Measurements from ENCODE around the gene FCN3.
"Not testable (repeated sequence)": the region's sequence is repeated elsewhere in the genome, so short reads cannot be mapped to it uniquely, and the experiment has no call there.

Gene FCN3

DNA sequence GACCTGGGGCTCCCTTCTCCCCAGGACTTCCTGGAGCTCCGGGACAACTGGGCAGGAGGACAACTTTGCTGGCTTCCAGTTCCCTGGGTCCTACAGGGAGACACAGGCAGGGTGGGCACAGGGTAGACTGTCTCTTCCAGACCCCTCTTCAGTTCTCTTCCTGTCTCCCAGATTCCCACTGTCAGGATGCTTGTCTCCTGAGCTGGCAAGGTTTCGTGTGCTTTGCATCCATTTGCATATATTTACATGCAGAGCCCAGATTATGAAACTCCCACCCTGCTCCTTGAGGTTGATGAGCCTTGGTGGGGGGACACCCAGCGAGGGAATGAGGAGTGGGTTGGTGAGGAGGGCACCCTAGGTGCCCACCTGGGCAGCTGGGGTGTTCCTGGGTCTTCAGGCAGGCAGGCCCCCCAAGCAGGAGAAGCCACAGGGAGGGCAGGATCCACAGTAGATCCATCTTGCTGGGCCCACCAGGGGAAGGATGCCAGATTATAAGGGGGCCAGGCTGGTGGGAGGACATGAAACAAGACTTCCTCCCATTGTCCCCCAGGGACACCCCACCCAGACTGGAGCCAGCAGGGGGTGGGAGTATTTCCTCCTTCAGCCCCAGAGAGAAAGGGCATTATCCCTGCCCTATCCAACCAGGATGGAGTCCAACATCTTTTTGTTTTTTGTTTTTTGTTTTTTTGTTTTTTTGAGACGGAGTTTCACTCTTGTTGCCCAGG is at the start of gene FCN3:
Gene FCN3 (minus strand): TSS at position 463 of the 725 bp plus-strand sequence. CDS start 6 bp downstream, at position 457.
- DNase-seq (ENCODE audit: low read depth) = no peak

- no peak for DNase-seq (ENCODE audit: low read depth)
Measured at GRCh38 chr1:27423709-27424108, 49.1 kb upstream of the FCN3 start.

- DNase-seq (ENCODE audit: low read depth) = no peak
Measured at GRCh38 chr1:27418326-27419185, 43.9 kb upstream of the FCN3 start.

DNA sequence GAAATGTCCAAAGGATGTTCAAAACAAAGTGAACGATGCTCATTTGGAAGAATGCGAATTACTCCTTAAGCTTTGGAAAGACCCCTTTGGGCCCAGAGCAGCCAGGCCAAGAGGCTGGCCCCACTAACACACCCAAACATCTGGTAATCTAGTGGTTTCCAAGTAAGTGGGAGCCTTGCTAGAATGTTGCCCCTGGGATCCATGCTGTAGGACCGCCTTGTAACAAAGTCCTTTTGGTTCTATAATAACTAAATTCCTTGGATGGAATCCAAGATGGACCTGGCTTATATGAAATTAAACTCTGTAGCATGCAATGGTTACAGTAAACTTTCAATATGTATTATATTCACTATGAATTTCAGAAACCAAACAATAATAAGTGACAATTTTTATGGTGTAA is 43.1 kb upstream of the FCN3 start:
- DNase-seq (ENCODE audit: low read depth) = no peak

DNA sequence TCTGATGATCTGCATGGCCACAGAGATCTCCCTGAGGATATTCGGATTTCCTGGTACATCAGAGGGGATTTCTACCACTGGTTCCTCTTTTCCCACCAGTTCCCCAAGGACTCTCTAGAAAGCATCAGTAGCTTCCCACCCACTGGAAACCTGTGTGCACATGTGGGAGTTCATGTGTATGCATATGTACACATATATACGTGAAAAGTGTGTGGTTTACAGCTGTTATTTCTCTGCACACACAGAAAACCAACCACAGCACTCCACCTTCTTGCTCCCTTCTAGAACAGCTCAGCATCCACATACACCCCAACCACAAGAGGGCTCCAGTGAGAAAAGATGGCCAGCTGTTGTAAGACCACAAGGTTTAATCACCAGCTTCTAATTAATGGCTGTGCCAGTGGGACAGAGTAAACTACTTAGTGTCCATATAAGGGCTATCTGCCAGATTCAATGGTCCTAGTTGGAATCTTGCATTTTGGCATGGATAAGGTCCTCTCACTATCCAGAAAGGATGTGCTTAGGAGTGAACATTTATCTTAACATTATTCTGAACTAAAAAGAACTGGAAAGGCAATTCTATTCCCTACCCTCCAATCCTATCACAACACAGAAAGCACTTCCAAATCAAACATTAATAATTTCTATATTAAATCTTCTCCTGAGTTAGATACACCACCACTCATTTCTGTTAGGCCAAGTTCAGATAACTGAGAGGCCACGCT is 41.9 kb upstream of the FCN3 start:
- DNase-seq (ENCODE audit: low read depth) = no peak

DNA sequence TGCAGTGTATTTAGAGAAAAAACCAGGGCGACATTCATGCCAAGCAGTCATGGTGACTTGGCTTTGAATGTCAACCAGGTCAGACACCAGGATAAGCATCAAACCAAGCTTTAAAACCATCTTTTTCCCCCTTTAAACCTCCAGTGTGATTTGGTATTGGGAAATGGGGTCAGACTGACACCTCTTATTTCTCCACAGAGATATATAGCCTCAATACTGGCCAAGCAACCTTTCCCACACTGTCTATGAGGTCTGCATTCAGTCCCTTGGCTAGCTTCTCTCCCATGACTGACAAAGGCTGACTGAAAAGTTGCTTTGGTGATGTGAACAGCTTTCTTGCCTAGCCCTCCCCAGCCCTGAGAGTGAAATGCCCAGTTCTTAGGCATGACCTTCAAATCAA is 39.5 kb upstream of the FCN3 start:
- DNase-seq (ENCODE audit: low read depth) = no peak

DNA sequence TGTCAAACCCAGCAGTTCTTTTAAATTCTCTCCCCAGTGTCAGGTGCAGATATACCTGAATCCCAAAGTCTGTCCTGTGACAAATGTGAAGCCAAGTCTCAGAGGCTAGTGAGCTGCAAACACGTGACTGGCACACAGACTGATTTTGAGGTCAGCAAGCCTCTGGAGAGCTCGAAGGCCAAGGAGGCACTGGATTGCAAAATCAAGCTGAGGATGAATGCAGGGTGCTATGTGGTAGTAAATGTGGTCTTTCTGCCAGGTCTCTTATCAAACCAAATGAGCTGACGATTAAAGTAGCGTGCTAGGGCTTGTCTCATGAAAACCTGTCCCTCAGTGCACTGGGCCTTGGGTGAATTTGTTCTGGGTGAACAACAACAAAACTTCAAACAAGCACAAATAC is 38.4 kb upstream of the FCN3 start:
- no peak for DNase-seq (ENCODE audit: low read depth)

DNA sequence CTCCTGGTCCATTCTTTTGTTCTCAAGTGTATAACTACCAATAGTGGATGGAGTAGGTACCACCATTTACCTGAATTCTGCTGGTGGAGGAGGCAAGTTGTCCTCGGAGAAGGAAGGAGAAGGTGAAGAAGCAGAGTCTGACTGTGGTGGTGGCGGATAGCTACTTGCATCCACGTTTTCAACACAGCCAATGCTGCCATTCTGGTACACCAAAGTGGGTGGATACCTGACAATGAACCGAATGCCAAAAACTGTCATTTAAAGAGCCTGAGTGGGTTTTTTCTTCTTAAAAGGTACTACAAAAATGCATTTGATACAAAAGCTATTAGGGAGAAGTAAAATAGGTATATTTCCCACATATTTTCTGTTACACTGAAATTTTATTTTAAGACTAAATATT is 37.9 kb upstream of the FCN3 start:
- no peak for DNase-seq (ENCODE audit: low read depth)

- no peak for DNase-seq (ENCODE audit: low read depth)
Measured at GRCh38 chr1:27410709-27411108, 36.1 kb upstream of the FCN3 start.

DNA sequence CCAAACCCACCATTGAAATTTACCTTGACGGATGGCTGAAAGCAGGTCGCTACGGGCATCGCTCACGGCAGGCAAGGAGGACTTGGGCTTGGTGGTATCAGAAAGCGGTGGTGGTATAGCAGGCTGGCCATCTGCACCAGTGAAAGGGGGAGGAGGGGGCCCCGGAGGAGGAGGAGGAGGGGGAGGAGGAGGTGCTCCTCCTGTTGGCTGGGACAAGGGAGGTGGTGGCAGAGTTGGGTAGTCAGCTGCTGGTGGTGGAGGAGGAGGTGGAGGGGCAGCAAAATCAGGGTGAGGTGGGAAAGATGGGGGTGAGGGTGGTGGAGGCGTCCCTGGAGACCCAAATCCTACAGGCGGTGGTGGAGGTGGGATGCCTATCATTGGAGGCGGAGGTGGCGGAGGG is 35.0 kb upstream of the FCN3 start:
- DNase-seq (ENCODE audit: low read depth) = no peak

GRCh38 chr1:27408151-27408550 is 33.5 kb upstream of the FCN3 start:
- no peak for DNase-seq (ENCODE audit: low read depth)

- not testable (repeated sequence) for DNase-seq (ENCODE audit: low read depth)
Measured at GRCh38 chr1:27406791-27407190, 32.2 kb upstream of the FCN3 start.

- no peak for DNase-seq (ENCODE audit: low read depth)
Measured at GRCh38 chr1:27406362-27406680, 31.7 kb upstream of the FCN3 start.

GRCh38 chr1:27405598-27406361 is 31.2 kb upstream of the FCN3 start:
- DNase-seq (ENCODE audit: low read depth) = not testable (repeated sequence)

- DNase-seq (ENCODE audit: low read depth) = no peak
Measured at GRCh38 chr1:27405074-27405473, 30.4 kb upstream of the FCN3 start.

DNA sequence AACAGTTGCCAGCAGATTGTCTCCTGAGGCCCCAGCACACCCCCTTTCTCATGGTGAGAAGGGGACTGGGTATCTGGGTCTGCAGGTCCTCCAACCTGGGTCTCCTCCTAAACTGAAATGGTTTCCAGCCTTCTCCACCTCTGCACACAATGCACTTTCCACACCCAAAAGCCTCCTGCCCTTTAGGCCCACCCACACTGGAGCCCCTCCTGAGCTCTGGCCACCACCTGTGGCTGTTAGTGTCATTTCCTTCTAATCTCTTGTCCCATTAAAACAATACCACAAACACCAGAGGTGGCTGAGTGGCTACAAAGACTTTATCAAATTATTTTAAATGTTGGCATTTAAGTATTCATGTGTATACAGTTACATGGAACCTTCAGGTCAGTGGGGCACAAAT is 29.3 kb upstream of the FCN3 start:
- DNase-seq (ENCODE audit: low read depth) = no peak

GRCh38 chr1:27403065-27403726 is 28.6 kb upstream of the FCN3 start:
- peak; percentile 12 for DNase-seq (ENCODE audit: low read depth)

DNA sequence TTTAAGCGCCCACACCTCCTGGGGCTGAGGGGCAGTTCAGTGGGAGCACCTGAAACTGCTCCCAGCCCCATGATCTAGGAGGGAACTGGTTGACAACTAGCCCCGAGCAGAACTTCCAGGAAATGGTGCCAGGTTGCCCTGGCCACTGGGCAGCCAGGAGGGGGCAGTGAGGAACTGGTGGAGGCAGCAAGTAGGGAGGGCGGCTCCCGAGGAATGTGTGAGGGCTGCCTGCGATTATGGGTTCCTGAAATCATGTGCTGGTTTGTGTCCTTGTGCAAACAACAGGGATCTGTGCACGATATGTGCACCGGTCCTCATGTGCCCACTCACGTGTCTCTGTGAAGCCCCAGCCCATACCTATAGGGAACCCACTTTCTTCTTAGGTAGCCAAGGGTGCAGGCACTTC is 27.7 kb upstream of the FCN3 start:
- DNase-seq (ENCODE audit: low read depth) = no peak

- DNase-seq (ENCODE audit: low read depth) = no peak
Measured at GRCh38 chr1:27400963-27401341, 26.3 kb upstream of the FCN3 start.

DNA sequence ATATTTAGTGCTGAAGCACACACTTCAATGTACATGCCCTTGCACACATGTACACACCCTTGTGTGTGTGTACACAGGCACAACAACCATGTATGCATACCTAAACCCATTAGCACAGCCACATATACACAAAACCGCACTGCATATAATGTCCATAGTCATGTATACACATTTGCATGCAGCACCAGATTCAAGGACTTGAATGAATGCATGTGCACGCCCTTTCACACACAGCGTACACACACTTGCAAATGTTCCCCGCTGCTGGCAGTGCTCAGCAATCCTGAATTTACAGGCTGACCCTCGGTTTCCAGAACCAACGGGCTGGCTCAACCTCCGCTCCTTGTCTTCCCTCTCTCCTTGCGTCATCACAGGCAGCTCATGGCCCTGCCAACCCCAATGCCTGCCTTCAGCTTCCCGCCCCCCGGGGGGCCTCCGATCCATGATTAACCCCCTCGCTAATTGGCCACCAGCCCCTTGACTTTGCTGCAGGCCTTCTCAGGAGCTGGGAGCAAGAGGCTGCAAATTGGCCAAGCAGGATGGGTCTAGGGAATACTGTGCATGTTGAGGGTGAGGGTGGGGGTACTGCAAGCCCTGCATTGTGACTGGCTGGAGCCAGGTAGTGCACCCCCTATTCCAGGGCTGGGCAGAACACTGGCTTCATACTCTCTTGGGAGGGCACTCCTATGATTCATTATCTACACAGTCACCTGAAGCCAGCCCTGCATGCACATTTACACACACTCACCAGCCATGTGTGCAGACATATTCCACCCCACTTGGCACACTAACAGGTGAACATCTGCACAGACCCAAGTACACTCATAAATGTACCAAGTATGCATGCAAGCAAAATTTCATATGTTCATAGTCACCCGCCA is 25.7 kb upstream of the FCN3 start:
- DNase-seq (ENCODE audit: low read depth) = no peak
